Measurements from ENCODE around the gene MYOCD.

Gene MYOCD

DNA sequence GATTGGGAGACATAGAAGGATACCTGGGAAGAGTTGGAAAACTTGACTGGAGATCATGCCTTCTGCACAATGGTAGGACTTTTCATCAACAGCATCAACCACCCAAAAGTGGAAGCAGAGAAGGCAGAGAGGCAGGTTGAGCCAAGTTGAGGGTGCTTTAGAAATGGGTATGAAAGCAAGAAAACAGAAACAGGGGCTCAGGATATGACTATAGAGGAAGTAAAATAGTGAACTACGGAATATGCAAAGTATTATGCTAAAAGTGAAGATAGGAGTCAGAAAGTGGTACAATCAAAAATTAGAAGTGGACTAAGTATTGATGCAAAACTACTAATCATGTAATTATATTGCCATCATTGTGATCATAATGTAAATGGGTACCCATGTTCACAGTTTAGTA is 107.5 kb downstream of the MYOCD start:
- no peak for DNase-seq

DNA sequence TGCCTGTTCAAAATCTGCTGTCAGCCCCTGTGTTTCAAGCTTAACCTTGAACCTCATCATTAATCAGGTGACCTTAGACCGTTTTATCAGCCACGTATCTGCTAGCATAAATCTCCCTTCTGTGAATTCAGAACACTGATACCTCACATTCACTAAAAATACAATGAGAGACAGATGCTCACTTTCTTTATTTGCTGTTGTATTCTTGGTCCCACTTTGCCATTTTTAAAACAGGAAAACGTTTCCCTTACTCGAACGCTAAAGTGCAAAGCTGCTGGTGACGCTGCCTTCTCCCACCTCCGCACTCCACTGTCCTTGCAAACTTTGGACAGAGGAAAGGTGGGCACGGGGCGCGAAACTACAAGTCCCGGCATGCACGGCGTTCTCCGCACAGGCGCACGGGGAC is 123.4 kb downstream of the MYOCD start:
- no peak for DNase-seq

DNA sequence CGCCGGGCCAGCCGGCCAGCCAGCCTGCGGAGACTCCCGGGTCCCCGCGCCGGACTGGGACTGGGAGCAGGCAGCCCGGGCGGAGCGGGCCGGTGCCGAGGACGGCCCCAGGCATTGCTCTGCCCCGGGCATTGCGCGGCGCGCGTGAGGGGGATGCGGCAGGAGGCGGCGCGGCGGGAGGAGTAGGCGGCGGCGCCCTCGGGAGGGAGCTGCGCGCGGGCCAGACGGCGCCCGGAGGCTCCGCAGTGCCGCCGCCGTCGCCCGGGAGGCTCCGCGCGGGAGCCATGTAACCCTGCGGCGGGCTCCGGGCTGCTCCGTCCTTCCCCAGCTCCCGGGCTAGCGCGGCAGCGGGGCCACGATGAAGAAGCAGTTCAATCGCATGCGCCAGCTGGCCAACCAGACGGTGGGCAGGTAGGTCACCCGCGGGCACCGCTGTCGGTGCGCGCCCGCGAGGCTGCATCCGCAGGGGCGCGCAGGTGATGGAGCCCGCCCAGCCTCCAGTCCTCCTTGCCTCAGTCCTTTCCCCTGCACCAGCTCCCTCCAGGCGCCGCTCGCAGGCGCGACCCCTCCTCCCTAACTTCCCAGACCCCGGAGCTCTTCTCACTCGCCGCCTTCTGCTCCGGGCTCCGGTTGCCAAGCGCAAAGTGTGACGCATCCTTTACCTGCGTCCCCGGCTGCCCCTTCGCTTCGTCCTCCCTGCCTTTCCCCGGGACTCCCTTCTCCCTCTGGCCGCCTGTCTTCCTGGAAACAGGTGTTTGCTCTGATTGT is 124.0 kb downstream of the MYOCD start, which contains the start of gene ARHGAP44:
ARHGAP44 (plus strand) TSS at position 18 of the 768 bp plus-strand sequence; CDS start at position 359, 341 bp downstream.
- no peak for DNase-seq

DNA sequence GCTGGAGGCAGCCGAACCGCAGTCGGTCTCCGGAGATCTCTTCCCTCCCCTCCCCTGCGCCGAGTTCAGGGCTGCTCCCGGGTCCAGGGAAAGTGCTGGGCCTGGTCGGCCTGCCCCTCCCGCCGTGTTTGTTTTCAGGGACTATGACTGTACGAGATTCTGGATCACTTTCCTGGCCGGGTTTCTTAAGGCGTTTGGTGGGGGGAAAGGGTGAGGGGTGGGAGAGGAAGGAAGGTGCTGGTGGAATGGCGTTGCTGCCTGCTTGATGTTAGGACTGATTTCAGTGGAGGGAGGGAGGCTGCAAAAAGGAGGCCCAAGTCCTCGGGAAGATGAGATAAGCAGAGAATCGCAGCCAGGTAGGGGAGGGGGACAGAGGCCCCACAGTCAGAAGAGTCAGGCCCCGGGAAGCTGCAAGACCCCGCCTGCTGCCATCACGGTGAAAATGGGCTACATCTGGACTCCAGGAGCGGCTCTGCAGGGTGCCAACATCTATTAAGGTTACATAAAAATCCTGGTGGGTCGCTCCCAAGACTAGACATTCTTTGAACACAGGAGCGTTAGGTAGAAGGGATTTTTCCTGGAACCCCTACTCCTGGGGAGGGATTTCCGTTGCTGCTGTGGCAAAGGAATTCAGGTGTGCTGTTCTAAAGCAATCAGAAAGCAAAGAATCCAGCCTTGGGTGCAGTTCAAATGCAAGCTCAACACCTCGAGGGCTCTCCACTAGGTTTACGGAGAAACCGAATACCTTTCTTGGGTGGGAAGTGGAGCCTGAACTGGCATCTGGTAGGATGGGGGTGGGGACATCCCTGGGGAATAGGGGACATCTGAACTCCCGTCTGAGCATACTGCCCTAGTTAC is 124.8 kb downstream of the MYOCD start:
- no peak for DNase-seq

DNA sequence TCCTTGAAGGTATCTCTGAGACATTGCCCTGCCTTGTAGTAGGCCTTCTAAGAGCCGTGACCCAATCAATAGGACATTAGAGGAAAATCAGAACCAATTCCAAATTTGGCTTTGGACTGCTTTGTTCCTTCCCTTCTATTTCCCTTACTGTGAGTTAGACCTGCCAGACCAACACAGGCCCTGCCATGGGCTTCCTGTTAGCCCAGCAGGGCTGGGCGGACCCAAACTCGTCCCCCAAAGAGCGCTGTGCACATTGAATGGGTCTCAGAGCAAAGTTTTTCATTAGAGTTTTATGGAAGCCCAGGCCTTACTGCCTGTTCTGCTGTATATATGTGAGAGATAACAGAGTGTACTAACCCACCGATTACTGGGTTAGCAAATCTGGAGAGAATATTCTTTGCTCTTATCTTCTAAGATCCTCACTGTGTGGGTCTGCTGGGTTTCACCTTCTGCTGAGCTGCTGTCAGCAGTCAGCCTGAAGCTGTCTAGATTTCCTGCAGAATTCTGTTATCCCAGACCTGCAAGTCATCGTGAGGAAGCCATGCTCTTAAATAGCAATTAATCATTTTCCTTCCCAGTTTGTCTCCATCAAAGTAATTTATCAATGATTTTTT is 129.3 kb downstream of the MYOCD start:
- DNase-seq: no peak

DNA sequence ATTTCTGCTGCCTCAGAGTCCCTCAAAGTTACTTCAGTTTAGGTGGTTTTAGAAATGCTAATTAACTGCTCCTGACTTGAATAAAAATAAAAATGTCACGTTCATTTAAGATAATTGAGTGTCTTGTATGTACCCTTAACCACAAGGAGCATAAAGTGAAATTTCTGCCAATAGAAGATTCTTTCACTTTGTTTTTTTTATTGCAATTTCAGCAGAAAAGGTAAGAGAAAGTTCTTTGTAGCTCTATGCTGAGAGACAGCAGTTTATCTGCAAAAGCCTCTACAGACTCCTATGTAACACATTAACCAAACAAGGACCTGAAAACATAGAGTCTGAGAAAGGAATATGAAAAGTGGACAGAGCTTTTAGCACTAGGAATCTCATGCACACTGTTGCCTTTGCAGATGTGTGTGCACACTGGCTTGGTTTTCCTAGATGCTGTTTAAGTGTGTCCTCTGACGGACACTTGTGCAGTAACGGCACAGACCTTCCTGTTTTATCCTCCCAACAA is 135.2 kb downstream of the MYOCD start:
- DNase-seq: no peak

DNA sequence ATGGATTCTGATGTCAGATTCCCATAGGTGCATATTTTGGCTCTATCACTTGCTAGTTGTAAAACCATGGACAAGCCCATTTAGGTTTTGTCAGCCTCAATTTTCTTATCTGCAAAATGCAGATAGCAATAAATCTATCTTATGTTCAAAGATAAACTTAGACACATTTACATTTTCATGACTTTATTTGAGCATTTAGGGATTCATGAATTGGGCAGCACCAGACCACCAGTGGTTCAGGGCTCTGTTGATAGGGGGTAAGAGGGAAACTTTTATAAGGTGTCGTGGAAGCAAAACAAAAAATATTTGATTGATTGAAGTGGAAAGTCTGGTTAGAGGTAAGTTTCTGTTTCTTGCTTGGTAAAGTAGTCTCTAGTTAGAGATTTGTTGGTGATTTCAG is 140.9 kb downstream of the MYOCD start:
- no peak for DNase-seq

DNA sequence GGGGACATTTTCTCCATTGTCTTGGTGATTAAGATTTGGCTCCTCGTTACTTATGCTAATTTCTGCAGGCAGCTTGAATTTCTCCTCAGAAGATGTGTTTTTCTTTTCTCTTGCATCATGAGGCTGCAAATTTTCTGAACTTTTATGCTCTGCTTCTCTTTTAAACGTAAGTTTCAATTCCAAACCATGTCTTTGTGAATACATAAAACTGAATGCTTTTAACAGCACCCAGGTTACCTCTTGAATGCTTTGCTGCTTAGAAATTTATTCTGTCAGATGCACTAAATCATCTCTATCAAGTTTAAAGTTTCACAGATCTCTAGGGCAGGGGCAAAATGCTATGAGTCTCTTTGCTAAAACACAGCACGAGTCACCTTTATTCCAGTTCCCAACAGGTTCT is 143.0 kb downstream of the MYOCD start:
- no peak for DNase-seq

DNA sequence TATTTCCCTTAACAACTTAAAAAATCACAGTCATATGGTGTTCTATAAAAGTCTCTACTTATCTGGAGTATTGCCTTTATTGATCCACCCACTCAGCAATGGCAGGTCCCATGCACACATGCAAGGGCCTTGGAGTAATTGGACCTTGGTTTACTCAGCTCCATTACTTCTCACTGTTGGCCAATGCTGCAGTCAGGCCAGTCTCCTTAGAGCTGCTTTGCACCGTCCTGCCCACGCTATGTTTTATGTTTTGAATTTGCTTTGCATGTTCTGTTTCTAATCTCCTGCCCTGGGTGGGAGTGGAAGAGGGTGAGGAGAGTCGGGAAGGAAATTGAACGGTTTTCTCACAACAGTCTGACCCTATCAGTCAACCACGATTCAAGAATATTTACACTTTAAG is 147.2 kb downstream of the MYOCD start:
- no peak for DNase-seq

DNA sequence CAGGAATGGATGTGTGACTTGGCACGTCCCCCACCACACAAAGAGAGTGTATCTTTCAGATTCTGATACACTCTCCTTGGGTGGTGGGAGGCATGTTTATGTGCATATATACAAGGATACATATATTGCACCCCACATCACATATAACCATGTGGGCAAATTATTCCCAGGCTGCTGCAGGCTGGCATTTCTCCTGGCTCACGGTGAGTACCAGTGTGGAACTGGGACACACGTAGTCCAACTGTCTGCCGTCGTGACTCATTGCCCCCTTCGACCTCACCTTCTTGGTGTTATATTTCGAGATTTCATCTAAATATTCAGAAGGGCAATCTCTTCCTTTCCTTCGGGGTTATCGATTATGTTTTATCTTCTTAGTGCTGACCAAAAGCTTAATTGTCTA is 148.0 kb downstream of the MYOCD start:
- DNase-seq: no peak

DNA sequence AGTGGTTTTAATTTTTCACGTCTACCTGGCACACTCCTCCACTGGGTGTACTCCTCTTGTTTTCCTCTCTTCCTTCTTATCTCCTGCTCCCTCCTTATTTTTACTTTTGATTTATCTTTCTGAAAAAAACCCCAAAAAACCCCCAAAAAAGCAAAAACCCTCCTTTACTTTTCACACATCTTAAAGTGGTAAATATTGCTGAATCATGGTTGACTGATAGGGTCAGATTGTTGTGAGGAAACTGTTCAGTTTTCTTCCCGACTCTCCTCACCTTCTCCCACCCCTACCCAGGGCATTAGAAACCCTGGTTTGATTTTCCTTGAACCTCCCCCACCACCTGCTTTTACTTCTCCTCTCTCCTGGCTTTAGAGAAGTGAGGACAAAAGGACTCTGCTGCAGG is 149.0 kb downstream of the MYOCD start:
- DNase-seq: no peak

DNA sequence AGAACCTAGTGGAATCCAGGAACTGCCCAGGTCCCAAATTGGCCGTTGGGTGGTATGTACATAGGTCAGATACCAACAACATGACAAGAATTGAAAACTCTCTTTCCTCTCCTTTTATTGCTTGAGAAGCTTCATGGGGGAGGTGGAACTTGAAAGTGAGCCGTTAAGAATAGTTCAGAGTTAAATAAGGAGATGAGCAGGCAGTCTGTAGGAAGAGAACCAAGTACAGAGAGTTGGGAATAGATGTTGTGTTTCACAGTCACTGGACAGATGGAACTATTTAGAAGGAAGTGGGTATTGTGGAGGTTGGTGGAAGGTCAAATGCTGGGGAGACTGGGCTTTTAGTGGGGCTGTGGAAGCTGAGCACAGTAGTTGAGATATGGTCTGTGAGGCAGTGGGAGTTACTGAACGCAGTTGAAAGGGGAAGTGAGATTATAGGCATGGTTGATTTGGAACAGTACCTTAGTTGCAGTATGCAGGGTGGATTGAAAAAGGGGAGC is 150.0 kb downstream of the MYOCD start:
- no peak for DNase-seq
